ENCODE measurements around the gene ERVH48-1. TPM values are rescaled to one million over a fixed set of nuclear protein-coding genes. Genes with fewer than 3 reads are reported as not detected.

The ERVH48-1 gene
- total and polyA plus RNA-seq, 2 of the 8 experiments (the other 6 are each of a cell fraction or from before 2014, with no cell fraction given), result 4.2 to 17.7 TPM

GRCh38 chr21:42969193-42969600, 43.8 kb upstream of the ERVH48-1 start:
- Histone ChIP-seq H3K79me1 (ENCODE audit: low read depth, low read length) (no peaks in the 10 kb centered on the region), H2BK5ac (ENCODE audit: low read depth, low read length) (0 out of 2 replicates have a peak overlapping the region, but pooled peaks have one; percentile 49), H3K4me1 (replicated peaks in 1 of 4; ENCODE audit: control insufficient read depth in 3 of 4, insufficient read depth in 4 of 4, low read length in 3 of 4) (peaks cover 8 to 22% (median 11%) of the 10 kb centered on the region in 4 experiments), H3K36me3 (ENCODE audit: control insufficient read depth in 2 of 4, insufficient read depth in 4 of 4, low read length in 3 of 4) (no peaks in the 10 kb centered on the region), H3K9ac (replicated peaks in 1 of 4; ENCODE audit: extremely low read depth in 1 of 4, low read depth in 3 of 4, low read length in 3 of 4) (no peak overlapping the region), H3K27me3 (replicated peaks in 1 of 4; ENCODE audit: control insufficient read depth in 3 of 4, extremely low read depth in 1 of 4, insufficient read depth in 3 of 4, low read length in 3 of 4) (no peaks in the 10 kb centered on the region), H3K4me2 (ENCODE audit: insufficient read depth in 1 of 2, low read depth in 2 of 2, low read length in 2 of 2) (no peak overlapping the region), H3K4me3 (ENCODE audit: extremely low read depth in 1 of 4, insufficient read depth in 2 of 4, low read depth in 3 of 4, low read length in 4 of 4) (no peak overlapping the region), H4K5ac (ENCODE audit: insufficient read length, low read depth, low read length) (no peak overlapping the region), H4K8ac (ENCODE audit: extremely low read depth, insufficient read depth, low read length) (no peak overlapping the region), H2BK12ac (ENCODE audit: low read depth, low read length) (0 out of 2 replicates have a peak overlapping the region, but pooled peaks have one; percentile 60), H3K14ac (ENCODE audit: insufficient read length) (no peak overlapping the region), H3K23me2 (ENCODE audit: low read depth, low read length) (no peaks in the 10 kb centered on the region), H2AK5ac (ENCODE audit: low read depth, low read length) (peak overlapping the region; percentile 86; the same call in 1 of the 2 replicates), H3K79me2 (ENCODE audit: control insufficient read depth in 1 of 2, insufficient read depth in 2 of 2, low read length in 2 of 2) (no peaks in the 10 kb centered on the region), H4K20me1 (replicated peaks in 1 of 2; ENCODE audit: control insufficient read depth in 1 of 2, insufficient read depth in 2 of 2, low read length in 2 of 2) (no peaks in the 10 kb centered on the region), H2BK120ac (replicated peaks; ENCODE audit: low read depth, low read length) (peak overlapping the region; percentile 72), H3K56ac (replicated peaks; ENCODE audit: insufficient read length, low read depth, low read length) (no peak overlapping the region), H3K9me3 (ENCODE audit: insufficient read depth in 2 of 2, low read depth in 1 of 2, low read length in 1 of 2) (no peaks in the 10 kb centered on the region), H2BK20ac (ENCODE audit: low read length) (peak overlapping the region; percentile 99), H3K18ac (ENCODE audit: extremely low read depth, low read length) (no peak overlapping the region; the same call in none of the 2 replicates), H3K27ac (ENCODE audit: low read depth, low read length) (no peak overlapping the region; the same call in 1 of the 2 replicates), H2AFZ (ENCODE audit: low read length) (no peak overlapping the region), H4K91ac (replicated peaks; ENCODE audit: insufficient read length, low read length) (no peak overlapping the region), H2BK15ac (ENCODE audit: low read length) (no peak overlapping the region), H3K4ac (replicated peaks; ENCODE audit: insufficient read length, low read depth, low read length) (no peak overlapping the region), H3K23ac (ENCODE audit: insufficient read length) (no peak overlapping the region)
- FAIRE-seq (no peak), DNase-seq (ENCODE audit: low read depth in 1 of 2, low spot score in 2 of 2) (no peak)
- TF ChIP-seq CEBPB (IDR thresholded peaks at IDR 0.05; ENCODE audit: low read depth, low read length) (no peak), NRF1 (IDR thresholded peaks at IDR 0.05; ENCODE audit: low read depth, low read length) (no peak), USF2 (IDR thresholded peaks at IDR 0.05; ENCODE audit: low read length) (no peak), POLR2A (IDR thresholded peaks at IDR 0.05; ENCODE audit: control extremely low read depth in 1 of 2, low read depth in 2 of 2, low read length in 2 of 2) (no peak)
- 94% methylated on average over 6 of the region's 6 CpGs; no CpG with 5 or more reads in 1 of the 2 experiments for WGBS, 2 experiments (ENCODE audit: extremely low coverage in 1 of 2, insufficient coverage in 1 of 2, insufficient read length in 1 of 2, insufficient replicate concordance in 2 of 2, low coverage in 1 of 2, low lambda C conversion rate in 2 of 2, missing lambda C conversion rate in 1 of 2)
- POLR2A ChIA-PET (ENCODE audit: partially characterized antibody), result interaction anchor here (2.2 kb wide), 1 partner anchor 9 kb away, joined by 12 read pairs; no protein-coding TSS in a partner anchor
- CTCF ChIA-PET (ENCODE audit: partially characterized antibody), result no interaction called here
